ENCODE data around the gene RHO.

DNA sequence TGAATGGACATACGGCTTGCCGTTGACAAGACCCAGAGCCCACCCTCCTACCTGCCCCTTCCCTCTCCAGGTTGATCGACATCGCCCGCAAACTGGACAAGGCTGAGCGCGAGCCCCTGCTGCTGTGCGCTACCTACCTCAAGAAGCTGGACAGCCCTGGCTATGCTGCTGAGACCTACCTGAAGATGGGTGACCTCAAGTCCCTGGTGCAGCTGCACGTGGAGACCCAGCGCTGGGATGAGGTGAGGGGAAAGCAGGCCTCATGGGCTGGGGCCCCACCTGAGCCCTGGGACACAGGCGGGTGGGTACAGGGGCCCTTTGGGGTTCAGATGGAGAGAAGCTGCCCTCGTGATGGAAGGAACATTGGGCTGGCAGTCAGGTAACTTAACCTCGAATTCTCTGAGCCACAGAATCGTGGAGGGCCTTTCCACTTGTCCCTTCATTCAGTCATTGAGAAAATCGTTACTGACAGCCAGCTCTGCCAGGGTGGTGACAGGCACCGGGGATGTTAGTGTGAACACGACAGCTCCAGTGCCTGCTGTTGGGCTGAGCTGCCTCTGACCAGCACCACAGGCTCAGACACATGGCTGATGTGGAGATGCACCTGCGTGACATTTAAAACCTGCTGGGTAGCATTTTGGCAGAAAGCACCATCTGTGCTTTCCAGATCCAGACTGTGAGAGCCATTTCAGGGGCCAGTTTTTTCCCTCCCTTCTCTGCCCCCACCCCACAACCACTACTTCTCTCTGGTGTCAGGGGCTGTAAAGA lies 25.6 kb upstream of the RHO start:
- TF ChIP-seq, protein P1, sequence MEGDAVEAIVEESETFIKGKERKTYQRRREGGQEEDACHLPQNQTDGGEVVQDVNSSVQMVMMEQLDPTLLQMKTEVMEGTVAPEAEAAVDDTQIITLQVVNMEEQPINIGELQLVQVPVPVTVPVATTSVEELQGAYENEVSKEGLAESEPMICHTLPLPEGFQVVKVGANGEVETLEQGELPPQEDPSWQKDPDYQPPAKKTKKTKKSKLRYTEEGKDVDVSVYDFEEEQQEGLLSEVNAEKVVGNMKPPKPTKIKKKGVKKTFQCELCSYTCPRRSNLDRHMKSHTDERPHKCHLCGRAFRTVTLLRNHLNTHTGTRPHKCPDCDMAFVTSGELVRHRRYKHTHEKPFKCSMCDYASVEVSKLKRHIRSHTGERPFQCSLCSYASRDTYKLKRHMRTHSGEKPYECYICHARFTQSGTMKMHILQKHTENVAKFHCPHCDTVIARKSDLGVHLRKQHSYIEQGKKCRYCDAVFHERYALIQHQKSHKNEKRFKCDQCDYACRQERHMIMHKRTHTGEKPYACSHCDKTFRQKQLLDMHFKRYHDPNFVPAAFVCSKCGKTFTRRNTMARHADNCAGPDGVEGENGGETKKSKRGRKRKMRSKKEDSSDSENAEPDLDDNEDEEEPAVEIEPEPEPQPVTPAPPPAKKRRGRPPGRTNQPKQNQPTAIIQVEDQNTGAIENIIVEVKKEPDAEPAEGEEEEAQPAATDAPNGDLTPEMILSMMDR (conservative IDR thresholded peaks at IDR 0.05 in 1 of 2, IDR thresholded peaks at IDR 0.05 in 1 of 2; ENCODE audit: low read depth in 1 of 2, low read length in 2 of 2), result no peak
- no peak for TF ChIP-seq EZH2 (IDR thresholded peaks at IDR 0.05; ENCODE audit: low read length, missing control alignments)
